ENCODE results near the gene PATE1.
"Not testable (repeated sequence)": the region's sequence is repeated elsewhere in the genome, so short reads cannot be mapped to it uniquely, and the experiment has no call there.

Gene PATE1, protein sequence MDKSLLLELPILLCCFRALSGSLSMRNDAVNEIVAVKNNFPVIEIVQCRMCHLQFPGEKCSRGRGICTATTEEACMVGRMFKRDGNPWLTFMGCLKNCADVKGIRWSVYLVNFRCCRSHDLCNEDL

DNA sequence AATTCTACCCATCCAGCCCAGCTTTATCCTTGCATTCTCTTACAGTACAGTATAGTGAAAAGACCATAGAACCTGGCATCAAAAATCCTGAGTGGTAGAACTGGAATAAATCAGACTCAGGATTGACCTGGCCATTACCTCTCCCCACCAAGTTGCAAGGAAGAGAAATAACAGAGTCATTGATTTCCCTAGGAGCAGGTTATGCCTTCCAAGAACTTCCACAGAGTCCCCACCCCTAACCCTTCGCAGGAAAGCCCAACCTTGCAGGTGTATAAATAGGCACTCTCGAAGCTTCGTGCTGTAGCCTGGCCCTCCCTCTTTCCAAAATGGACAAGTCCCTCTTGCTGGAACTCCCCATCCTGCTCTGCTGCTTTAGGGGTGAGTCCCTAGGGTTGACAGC, at the start of gene PATE1:
Gene PATE1 (plus strand): TSS at position 301 of the 400 bp plus-strand sequence. CDS start 26 bp downstream, at position 327.
- DNase-seq (ENCODE audit: low read depth, low spot score) = no peak

DNA sequence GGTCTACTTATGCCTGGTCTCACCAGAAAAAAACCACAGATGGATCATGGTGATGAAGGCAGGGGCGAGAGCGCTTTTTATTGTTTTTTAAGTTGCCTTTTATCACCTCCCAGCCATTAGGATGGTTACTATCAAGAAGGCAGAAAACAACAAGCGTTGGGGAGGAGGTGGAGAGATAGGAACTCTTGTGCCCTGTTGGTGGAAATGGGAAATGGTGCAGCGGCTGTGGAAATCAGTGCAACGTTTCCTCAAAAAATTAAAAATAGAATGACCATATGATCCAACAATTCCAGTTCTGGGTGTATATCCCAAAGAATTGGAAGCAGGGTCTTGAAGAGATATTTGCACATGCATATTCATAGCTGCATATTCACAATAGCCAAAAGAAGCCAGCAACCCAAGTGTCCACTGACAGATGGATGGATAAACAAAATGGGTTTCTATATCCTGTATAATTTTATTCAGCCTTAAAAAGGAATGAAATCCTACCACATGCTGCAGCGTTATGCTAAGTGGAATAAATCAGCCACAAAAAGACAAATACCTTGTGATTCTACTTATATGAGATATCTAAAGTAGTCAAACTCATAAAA, 45.0 kb upstream of the PATE1 start:
- DNase-seq (ENCODE audit: low read depth, low spot score) = no peak

DNA sequence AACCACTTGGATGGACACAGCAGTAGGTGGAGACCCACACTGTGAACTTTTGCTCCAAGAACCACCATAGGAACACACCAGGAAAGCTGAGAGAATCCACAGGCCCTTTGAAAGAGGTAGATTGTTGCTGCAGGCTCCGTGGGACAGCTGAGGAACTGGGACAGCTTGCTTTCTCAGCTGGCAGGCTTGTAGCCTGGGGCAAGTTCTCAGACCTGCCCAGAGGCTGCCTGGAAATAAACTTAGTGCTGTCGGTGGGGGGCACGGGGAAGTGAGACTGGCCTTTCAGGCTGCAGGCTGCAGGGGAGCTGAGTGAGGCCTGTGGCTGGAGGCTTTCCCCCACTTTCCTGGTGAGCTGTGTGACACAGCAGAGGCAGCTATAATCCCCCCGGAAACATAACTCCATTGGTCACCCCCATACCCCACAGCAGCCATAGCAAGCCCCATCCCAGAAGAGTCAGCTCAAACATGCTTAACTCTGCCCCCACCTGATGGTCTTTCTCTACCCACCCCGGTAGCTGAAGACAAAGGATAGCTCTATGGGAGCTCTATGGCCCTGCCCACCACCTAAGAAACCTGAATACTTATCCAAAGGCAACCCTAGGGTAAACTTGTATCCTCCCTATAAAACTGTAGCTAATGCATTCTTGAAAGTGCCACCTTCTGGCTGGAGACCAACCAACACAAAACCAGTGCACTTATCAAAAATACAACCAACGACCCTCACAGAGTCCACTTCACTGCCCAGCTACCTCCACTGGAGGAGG, 44.0 kb upstream of the PATE1 start:
- DNase-seq (ENCODE audit: low read depth, low spot score) = no peak

DNA sequence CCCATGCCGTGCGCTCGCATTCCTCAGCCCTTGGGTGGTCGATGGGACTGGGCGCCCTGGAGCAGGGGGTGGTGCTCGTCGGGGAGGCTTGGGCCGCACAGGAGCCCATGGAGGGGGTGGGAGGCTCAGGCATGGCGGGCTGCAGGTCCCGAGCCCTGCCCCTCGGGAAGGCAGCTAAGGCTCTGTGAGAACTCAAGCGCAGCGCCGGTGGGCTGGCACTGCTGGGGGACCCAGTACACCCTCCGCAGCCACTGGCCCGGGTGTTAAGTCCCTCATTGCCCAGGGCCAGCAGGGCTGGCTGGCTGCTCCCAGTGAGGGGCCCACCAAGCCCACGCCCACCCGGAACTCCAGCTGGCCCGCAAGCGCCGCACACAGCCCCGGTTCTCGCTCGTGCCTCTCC, 41.4 kb upstream of the PATE1 start:
- not testable (repeated sequence) for DNase-seq (ENCODE audit: low read depth, low spot score)

DNA sequence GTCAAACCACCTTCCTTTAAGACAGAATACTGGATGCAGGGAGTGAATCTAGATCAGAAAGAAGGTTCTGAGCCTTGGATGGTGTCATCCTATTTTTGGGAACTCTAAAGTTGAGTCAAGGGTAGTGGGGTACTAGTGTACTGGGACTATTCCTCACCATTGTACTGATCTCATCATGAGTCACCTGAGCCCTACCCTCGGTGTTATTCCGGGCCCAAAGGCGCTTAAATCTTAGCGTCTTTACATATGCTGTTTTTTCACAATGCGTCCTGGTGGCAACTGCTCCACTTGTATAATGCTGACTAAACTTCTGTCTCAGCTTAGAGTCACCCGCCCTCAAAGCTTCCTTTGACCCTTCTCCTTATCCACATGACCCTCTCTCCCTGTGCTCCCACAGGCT, 25.3 kb upstream of the PATE1 start:
- no peak for DNase-seq (ENCODE audit: low read depth, low spot score)

DNA sequence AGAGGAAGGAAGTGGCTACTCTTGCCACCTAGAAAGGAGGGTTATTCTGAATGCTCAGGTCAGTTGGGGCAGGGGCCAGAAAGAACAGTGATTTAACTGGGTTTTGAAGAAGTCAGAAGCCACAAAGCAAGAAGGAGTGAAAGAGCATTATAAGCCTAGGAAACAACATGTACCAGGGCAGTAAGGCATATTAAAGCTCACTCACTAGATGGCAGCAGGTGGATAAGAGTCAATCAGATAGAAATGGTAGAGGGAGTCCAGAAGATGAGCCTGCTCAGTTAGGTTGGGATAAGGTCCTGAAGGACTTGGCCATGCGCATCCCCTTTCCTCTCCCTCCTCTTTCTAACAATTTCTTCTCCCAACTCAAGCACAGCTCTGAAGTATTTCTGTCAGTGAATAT, 22.0 kb upstream of the PATE1 start:
- no peak for DNase-seq (ENCODE audit: low read depth, low spot score)

DNA sequence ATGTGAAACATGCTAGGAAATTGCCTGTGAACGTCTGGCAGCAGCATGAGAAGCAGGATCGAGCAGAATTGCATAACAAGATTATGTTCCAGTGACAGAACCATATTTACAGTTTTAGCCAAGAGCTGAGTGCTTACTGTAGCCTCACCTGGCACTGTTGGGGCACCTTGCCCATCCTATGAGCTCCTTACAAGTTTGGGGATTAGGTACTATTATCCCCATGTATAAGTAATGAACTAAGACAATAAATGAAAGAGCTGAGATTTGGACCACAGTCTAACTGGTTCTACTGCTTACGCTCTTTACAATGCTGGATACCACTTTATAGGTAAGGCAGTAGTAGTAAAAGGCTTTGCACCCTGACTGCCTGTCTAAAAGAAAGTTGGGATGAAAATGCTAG, 17.1 kb upstream of the PATE1 start:
- no peak for DNase-seq (ENCODE audit: low read depth, low spot score)

DNA sequence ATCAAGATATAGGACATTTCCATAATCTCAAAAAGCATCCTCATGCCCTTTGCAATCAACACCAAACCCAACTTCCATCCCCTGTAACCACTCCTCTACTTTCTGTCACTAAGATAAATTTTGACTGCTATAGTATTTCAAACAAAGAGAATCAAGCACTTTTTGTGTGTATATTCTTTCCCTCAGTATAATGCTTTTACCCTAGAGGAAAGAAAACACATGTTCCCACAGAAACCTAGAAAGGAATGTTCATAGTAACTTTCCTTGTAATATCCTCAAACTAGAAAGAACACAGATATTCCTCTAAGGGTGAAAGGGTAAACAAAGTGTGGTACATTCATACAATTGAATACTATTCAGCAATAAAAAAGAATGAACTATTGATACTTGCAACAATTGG, 5.5 kb upstream of the PATE1 start:
- no peak for DNase-seq (ENCODE audit: low read depth, low spot score)

DNA sequence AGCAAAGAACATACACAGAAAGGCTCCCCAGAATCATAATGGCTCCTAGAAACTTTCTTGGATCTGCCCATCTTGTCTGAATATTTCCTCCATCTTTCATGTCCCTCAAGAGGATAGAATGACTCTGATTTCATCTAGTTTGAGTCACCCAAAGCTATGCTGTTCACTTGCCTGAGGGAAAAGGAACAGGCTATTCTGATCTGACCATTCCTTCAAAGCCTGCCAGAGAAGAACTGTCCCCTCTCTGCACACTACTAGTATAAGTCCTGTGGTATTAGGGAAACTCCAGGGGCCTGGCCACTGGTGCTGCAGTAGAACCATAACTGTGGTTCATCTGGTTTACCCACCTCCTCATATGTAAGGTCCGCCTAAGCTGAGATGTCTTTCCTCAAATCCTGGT, 2.4 kb upstream of the PATE1 start:
- no peak for DNase-seq (ENCODE audit: low read depth, low spot score)

DNA sequence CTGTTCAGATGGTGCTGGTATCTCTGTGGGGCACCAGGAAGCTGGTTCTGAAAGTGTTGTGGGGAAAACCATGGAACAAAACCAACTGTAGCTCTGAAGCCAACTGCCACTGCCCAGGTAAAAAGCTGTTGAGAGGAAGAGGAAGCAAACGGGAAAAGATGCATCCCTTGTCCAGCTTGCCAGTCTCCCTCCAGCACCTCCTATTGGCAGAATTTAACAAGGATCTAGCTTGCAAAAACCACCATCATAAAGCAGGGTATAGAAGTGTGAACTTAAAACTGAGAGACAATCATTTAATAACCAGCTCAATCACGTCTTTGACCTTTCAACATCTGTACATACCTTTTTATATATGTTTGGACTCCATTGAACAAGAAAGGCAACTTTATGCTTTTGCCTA, 4.5 kb downstream of the PATE1 start:
- DNase-seq (ENCODE audit: low read depth, low spot score) = no peak

DNA sequence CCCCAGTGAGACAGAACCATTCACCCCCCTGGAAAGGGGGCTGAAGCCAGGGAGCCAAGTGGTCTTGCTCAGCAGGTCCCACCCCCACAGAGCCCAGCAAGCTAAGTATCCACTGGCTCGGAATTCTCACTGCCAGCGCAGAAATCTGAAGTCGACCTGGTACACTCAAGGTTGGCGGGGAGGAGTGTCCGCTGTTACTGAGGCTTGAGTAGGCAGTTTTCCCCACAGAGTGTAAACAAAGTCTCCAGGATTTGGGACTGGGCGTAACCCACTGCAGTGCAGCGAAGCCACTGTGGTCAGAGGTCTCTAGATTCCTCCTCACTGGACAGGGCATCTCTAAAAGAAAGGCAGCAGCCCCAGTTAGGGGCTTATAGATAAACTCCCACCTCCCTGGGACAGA, 10.0 kb downstream of the PATE1 start:
- DNase-seq (ENCODE audit: low read depth, low spot score) = no peak

DNA sequence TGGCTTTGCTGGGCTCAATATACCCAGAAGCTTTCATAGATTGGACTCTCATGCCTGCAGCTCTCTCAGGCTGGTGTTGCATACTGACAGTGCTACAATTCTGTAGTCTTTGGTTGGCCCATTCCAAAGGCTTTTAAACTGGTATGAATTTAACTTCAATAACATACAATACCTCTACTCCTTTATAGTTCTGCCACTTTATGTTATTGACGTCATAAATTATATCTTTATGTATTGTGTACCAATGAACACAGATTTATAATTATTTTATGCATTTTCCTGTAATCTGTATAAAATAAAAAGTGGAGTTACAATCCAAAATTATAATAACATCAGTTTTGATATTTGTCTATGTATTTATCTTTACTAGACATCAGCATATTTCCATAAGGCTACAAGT, 16.4 kb downstream of the PATE1 start:
- DNase-seq (ENCODE audit: low read depth, low spot score) = no peak

DNA sequence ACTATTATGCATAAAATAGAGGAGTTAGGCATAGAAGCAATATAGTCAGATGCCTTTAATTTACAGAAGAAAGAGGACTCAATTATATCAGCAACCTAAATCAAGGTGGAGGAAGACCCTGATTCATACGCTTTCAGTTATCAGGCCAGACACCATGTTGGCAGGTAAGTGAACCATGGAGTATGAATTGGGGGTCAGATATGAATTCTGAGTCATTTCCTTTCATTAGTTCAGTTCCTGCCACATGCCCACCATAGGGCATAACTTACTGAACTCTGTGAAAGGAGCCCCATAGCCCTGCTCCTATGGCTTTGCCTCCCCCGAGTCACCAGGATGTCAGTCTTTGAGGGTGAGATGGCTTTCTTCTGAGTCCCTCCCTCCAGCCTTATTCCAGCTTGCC, 17.4 kb downstream of the PATE1 start:
- no peak for DNase-seq (ENCODE audit: low read depth, low spot score)

DNA sequence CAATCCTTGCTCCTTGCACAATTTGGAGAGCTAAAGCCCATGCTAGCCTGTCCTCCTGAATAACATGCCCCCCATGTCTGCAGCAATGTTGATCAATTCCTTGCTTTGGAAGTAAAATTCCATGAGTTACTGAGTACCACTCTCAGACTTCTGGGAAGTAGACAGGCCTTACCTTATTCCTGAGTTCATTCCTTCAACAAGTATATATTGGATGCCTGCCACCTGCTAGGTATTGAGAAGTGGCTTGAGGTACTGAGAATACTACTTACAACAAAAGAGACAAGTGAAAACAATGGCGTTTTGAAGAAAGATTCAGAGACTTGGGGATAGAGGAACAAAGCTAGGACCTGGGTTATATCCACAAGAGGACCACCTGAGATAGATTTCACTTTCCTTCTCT, 20.2 kb downstream of the PATE1 start:
- DNase-seq (ENCODE audit: low read depth, low spot score) = no peak

DNA sequence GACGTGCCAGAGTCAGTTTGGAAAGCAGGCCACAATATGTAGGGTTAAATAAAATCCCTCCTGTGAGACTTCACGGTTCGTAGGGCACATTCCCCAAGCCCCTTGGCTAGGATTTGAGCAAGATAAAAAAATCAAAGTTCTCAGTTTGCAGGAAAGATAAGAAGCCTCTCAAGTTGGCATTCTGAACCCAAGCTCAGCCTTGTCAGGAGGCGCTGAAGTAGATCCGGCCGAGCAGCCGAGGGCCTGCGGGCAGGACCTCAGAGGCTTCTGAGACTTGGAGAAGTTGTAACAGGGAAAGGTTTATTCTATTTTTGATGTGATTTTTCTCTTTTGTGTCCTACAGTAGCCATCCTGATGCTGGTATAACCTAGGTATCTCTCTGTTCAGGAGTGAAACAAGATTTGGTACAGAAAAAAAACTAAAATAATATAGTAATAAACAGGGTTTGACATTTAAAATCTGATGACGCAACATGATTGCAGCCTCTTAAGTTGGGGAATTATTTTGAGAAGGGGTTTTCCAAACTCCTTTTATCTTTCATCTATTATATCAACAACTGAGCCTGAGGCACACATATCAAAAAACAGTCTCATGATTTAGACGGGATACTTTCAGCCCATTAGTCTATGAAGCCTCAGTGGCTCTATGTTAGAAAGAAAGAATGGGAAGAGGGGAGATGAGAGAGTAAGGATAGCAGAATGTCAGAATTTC, 22.4 kb downstream of the PATE1 start:
- DNase-seq (ENCODE audit: low read depth, low spot score) = no peak

DNA sequence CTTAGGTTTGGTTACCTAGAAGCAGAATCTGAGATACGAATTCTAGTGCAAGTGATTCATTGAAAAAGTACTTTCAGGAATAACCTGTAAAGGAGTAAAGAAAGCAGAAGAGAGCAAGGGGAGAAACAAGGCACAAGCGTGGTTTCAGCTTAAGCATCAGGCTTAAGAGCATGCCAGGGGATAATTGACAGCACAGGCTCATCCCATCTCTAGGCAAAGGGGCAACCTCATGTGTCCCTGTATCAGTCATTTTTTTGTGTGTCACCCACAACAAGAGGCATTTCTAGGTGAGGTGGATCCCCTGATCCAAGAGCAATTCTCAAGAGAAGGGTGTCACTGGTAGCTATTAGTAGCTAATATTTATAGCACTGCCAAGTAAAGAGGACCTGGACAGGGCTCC, 24.5 kb downstream of the PATE1 start:
- no peak for DNase-seq (ENCODE audit: low read depth, low spot score)

DNA sequence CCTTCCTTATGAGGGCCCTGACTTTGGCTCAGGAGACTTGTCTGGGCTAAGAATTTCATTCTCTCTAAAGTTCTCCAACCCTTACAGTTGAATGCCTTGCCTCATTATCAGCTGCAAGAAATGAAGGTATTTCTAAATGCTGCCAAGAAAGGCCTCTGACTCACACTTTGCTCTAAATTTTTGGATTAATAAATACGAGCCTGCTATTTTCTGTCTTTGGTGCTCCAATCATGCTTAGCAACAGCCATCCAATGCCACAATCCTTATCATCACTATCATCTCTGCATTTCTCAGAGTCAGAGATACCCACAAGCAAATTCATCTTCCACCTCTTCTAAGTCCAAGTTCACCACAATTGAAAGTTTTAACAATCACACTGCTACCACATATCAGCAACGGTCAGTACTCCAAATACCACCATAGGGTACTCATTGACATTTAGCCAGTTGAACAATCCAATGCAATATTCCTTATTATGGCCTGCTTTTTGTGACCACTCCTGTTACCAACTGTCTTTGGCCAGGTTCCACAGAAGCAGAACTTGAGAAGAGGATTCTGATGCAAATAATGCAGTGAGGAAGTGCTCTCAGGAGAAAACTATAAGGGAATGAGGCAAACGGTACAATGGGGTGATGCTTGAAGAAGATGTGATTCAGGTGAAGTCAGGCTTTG, 26.9 kb downstream of the PATE1 start:
- no peak for DNase-seq (ENCODE audit: low read depth, low spot score)

DNA sequence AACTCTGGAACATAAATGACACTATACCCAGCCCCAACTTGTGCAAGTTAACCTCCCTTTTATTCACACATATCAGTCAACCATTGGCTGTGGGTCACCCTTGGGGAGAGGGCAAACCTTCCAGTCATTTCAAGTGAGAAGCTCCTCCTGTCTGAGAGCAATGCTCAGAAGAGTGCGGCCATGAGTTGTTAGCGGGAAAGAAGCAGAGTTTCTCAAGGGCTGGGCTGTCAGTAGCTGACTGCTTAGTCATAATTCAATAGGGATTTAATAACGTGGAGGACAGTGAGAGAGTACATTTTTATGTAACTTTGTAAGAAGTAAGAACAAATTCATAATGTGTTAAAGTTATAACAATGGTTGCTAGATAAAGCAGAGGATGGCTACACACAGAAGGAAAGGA, 27.4 kb downstream of the PATE1 start:
- no peak for DNase-seq (ENCODE audit: low read depth, low spot score)

DNA sequence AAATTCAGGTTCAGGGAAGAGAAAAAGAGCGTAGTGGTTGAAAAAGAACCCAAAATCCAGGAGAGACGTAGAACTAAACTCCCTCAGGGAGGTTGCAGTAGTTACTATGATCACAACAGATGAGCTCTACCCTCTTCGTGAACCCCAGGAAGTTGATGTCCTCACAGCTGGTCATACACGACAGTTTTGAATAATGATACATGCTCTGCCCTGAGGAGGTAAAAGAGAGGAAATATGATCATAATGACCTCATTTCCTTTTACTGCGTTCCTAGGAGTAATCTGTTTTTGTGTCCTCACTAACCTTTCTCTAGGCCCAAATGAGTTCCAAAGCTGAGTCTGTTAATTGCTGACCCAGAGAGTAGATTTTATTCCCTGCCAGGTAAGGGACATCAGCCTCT, 31.2 kb downstream of the PATE1 start:
- DNase-seq (ENCODE audit: low read depth, low spot score) = no peak

DNA sequence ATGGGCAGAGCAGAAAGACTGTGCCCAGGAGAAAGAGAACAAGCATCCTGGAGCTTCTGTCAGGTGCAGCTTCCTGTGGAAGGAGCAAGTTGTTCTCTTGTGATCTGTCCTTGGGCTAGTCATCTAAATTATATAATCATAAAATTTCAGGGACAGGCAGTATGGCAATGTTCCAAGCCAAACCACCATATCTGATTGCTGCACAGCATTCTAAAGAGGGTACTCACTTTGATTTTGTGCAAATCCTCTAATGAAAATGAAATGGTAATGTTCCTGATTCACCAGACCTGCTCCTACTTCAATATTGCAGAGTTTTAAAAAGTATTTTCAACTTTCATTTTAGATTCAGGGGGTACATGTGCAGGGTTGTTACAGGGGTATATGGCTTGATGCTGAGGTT, 32.6 kb downstream of the PATE1 start, which contains the start of gene PATE2:
Gene PATE2 (minus strand): TSS at position 101 of the 400 bp plus-strand sequence. CDS start 55 bp downstream, at position 46.
- no peak for DNase-seq (ENCODE audit: low read depth, low spot score)

DNA sequence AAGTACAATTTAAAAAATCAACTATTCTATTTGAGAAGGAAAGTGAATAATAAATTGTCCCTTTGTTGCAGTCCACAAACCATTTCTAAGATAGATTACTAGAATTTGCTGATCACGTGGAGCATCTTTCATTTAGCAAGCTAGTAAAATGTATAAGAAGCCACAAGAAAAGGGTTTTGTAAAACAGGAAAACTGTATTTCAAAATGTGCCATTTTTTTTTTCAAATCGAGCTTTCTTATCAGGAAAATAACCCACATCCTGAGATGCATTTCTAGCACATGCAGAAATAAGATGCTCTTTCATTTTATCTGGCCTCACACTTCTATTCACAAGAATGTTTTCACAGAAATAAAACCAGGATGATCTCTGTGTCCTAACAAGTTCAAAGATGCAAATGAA, 38.6 kb downstream of the PATE1 start:
- DNase-seq (ENCODE audit: low read depth, low spot score) = no peak

DNA sequence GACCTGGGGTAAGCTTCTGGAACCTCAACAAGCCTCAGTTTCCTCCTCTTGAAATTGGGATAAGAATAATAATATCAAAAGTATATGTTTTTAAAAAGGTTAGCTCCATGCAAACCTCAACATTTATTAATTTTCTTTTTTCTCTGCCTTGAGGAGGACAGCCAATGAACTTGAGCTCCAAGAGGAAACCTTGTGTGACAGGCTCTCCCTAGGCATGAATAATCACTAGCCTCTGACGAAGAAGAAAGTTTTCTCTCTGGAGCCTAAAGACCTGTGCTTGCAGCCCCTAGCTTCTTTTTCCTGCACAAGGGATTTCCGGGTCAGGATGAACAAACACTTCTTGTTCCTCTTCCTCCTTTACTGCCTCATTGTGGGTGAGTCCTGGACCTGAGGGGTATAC, 41.7 kb downstream of the PATE1 start, which contains the start of gene PATE3:
Gene PATE3 (plus strand): TSS at position 301 of the 400 bp plus-strand sequence. CDS start 25 bp downstream, at position 326.
- DNase-seq (ENCODE audit: low read depth, low spot score) = no peak
